ENCODE results near the gene MEPCE. TPM values are rescaled to one million over a fixed set of nuclear protein-coding genes. Genes with fewer than 3 reads are reported as not detected.

MEPCE gene
- total RNA-seq, 2 experiments from 2014 or later, result 52.6 to 57.0 TPM

DNA sequence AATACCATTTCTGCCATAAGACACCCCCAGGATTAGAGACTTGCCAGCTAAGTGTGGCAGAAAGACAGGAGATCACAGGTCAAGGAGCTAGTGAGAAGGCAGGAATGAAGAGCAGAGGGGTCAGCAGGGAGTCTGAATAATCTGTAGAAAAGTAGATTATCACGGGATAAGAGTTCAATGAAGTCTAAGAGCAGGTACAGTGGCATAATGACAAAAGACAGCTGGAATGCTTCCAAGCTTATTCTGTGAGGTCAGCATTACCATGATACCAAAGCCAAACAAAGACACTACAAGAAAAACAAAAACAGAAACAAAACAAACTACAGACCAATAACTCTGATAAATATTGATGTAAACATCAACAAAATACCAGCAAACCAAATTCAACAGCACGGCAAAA lies 35.6 kb upstream of the MEPCE start:
- Histone ChIP-seq H3K36me3 (ENCODE audit: insufficient read depth, low read length) (no peaks in the 10 kb centered on the region), H3K4me1 (ENCODE audit: insufficient read depth, low read length) (peaks cover 19% of the 10 kb centered on the region), H3K27me3 (ENCODE audit: control insufficient read depth in 1 of 2, insufficient read depth in 2 of 2, low read length in 2 of 2) (peaks cover 0 to 2% of the 10 kb centered on the region in 2 experiments), H3K4me3 (ENCODE audit: low read length) (no peak overlapping the region), H3K9me3 (ENCODE audit: control insufficient read depth in 1 of 2, insufficient read depth in 1 of 2, low read length in 2 of 2) (no peaks in the 10 kb centered on the region), H3K27ac (ENCODE audit: low read depth in 1 of 2, low read length in 2 of 2) (no peak overlapping the region)
- Mint-ChIP-seq H3K9me3 (no peaks in the 10 kb centered on the region), H3K36me3 (ENCODE audit: low read depth) (no peaks in the 10 kb centered on the region), H3K4me3 (no peak overlapping the region), H3K4me1 (ENCODE audit: low read depth) (peaks cover 11% of the 10 kb centered on the region), H3K27ac (no peak overlapping the region), H3K27me3 (peaks cover 6% of the 10 kb centered on the region)
- POLR2A ChIA-PET, result no interaction called here
- DNase-seq (no peak), ATAC-seq (ENCODE audit: poor library complexity) (no peak)
- TF ChIP-seq, protein P1, sequence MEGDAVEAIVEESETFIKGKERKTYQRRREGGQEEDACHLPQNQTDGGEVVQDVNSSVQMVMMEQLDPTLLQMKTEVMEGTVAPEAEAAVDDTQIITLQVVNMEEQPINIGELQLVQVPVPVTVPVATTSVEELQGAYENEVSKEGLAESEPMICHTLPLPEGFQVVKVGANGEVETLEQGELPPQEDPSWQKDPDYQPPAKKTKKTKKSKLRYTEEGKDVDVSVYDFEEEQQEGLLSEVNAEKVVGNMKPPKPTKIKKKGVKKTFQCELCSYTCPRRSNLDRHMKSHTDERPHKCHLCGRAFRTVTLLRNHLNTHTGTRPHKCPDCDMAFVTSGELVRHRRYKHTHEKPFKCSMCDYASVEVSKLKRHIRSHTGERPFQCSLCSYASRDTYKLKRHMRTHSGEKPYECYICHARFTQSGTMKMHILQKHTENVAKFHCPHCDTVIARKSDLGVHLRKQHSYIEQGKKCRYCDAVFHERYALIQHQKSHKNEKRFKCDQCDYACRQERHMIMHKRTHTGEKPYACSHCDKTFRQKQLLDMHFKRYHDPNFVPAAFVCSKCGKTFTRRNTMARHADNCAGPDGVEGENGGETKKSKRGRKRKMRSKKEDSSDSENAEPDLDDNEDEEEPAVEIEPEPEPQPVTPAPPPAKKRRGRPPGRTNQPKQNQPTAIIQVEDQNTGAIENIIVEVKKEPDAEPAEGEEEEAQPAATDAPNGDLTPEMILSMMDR (IDR thresholded peaks at IDR 0.05), result no peak
- CTCF ChIA-PET, result no interaction called here
- intact Hi-C loops (cut with DNase I, micrococcal nuclease), result no loop called here

GRCh38 chr7:100396421-100396982 lies 33.1 kb upstream of the MEPCE start:
- intact Hi-C loops (cut with DNase I, micrococcal nuclease), result no loop called here
- Histone ChIP-seq H3K4me3 (ENCODE audit: low read length) (peak overlapping the region; percentile 19), H3K4me1 (ENCODE audit: insufficient read depth, low read length) (peaks cover 19% of the 10 kb centered on the region), H3K27me3 (ENCODE audit: control insufficient read depth in 1 of 2, insufficient read depth in 2 of 2, low read length in 2 of 2) (no peaks in the 10 kb centered on the region), H3K36me3 (ENCODE audit: insufficient read depth, low read length) (no peaks in the 10 kb centered on the region), H3K27ac (ENCODE audit: low read depth in 1 of 2, low read length in 2 of 2) (no peak overlapping the region), H3K9me3 (ENCODE audit: control insufficient read depth in 1 of 2, insufficient read depth in 1 of 2, low read length in 2 of 2) (no peaks in the 10 kb centered on the region)
- Mint-ChIP-seq H3K27me3 (no peaks in the 10 kb centered on the region), H3K9me3 (no peaks in the 10 kb centered on the region), H3K27ac (peak overlapping the region; percentile 75), H3K4me1 (ENCODE audit: low read depth) (peaks cover 11% of the 10 kb centered on the region), H3K4me3 (peak overlapping the region; percentile 79), H3K36me3 (ENCODE audit: low read depth) (no peaks in the 10 kb centered on the region)
- DNase-seq (peak in 4 of 14 experiments; percentile 23 to 84 (median 70)), ATAC-seq (ENCODE audit: poor library complexity) (peak; percentile 93)
- TF ChIP-seq, protein P1 (IDR thresholded peaks at IDR 0.05), result no peak
- ChIA-PET POLR2A (interaction anchor here (0.7 to 1.4 kb wide), 2 partner anchors 29 to 51 kb away, joined by 3 read pairs; no protein-coding TSS in a partner anchor), CTCF (no interaction called here)

- Histone ChIP-seq H3K36me3 (ENCODE audit: insufficient read depth, low read length) (no peaks in the 10 kb centered on the region), H3K27ac (ENCODE audit: low read depth in 1 of 2, low read length in 2 of 2) (no peak overlapping the region), H3K4me3 (ENCODE audit: low read length) (no peak overlapping the region), H3K27me3 (ENCODE audit: control insufficient read depth in 1 of 2, insufficient read depth in 2 of 2, low read length in 2 of 2) (no peaks in the 10 kb centered on the region), H3K9me3 (ENCODE audit: control insufficient read depth in 1 of 2, insufficient read depth in 1 of 2, low read length in 2 of 2) (no peaks in the 10 kb centered on the region), H3K4me1 (ENCODE audit: insufficient read depth, low read length) (peaks cover 19% of the 10 kb centered on the region)
- H3K27ac Mint-ChIP-seq, result no peak overlapping the region
- no peaks in the 10 kb centered on the region for H3K9me3 Mint-ChIP-seq
- no peaks in the 10 kb centered on the region for H3K27me3 Mint-ChIP-seq
- intact Hi-C loops (cut with DNase I, micrococcal nuclease), result no loop called here
- H3K4me3 Mint-ChIP-seq, result peak overlapping the region; percentile 79
- DNase-seq (no peak), ATAC-seq (ENCODE audit: poor library complexity) (no peak)
- ChIA-PET POLR2A (interaction anchor here (0.7 to 1.4 kb wide), 2 partner anchors 28 to 52 kb away, joined by 3 read pairs; no protein-coding TSS in a partner anchor), CTCF (no interaction called here)
- H3K36me3 Mint-ChIP-seq (ENCODE audit: low read depth), result no peaks in the 10 kb centered on the region
- H3K4me1 Mint-ChIP-seq (ENCODE audit: low read depth), result peaks cover 11% of the 10 kb centered on the region
- TF ChIP-seq, protein P1 (IDR thresholded peaks at IDR 0.05), result no peak
These were observed 32.1 kb upstream of the MEPCE start for GRCh38 chr7:100397315-100398081.
